Measurements from ENCODE around the gene FABP1. TPM values are rescaled to one million over a fixed set of nuclear protein-coding genes. Genes with fewer than 3 reads are reported as not detected.

The FABP1 gene
- total RNA-seq, 1 donor from 2014 or later: 28.2 TPM

GRCh38 chr2:88137833-88138232 lies 10.0 kb upstream of the FABP1 start:
- Mint-ChIP-seq H3K9me3 (no peaks in the 10 kb centered on the region), H3K27ac (no peak overlapping the region), H3K4me3 (no peak overlapping the region), H3K36me3 (no peaks in the 10 kb centered on the region), H3K4me1 (ENCODE audit: unreplicated experiment) (no peaks in the 10 kb centered on the region), H3K27me3 (peaks cover 16% of the 10 kb centered on the region)
- TF ChIP-seq, protein P1, sequence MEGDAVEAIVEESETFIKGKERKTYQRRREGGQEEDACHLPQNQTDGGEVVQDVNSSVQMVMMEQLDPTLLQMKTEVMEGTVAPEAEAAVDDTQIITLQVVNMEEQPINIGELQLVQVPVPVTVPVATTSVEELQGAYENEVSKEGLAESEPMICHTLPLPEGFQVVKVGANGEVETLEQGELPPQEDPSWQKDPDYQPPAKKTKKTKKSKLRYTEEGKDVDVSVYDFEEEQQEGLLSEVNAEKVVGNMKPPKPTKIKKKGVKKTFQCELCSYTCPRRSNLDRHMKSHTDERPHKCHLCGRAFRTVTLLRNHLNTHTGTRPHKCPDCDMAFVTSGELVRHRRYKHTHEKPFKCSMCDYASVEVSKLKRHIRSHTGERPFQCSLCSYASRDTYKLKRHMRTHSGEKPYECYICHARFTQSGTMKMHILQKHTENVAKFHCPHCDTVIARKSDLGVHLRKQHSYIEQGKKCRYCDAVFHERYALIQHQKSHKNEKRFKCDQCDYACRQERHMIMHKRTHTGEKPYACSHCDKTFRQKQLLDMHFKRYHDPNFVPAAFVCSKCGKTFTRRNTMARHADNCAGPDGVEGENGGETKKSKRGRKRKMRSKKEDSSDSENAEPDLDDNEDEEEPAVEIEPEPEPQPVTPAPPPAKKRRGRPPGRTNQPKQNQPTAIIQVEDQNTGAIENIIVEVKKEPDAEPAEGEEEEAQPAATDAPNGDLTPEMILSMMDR (conservative IDR thresholded peaks at IDR 0.05): no peak
- DNase-seq (ENCODE audit: extremely low spot score, unreplicated experiment): no peak

DNA sequence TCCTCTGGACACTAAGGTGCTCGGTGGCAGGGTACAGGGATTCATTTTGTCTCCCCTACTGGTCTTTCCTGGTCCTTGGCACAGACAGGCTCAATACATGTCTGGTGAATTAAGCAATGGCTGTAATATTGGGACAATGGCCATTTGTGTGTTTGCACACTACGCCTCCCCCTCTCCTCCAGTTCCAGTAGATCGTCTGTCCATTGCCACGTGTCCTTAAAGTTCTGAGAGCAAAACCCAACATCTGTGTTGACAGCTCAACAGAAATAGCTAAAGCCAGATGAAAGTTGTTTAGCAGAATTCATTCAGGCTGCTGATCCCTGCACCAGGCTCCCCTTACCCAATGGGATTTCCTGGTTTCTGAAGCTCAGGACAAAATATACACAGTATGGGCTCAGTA lies 9.0 kb upstream of the FABP1 start:
- TF ChIP-seq, protein P1 (conservative IDR thresholded peaks at IDR 0.05): no peak
- Mint-ChIP-seq H3K27me3 (peaks cover 16% of the 10 kb centered on the region), H3K4me3 (no peak overlapping the region), H3K36me3 (no peaks in the 10 kb centered on the region), H3K27ac (no peak overlapping the region), H3K9me3 (no peaks in the 10 kb centered on the region), H3K4me1 (ENCODE audit: unreplicated experiment) (no peaks in the 10 kb centered on the region)
- DNase-seq (ENCODE audit: extremely low spot score, unreplicated experiment): no peak

- Mint-ChIP-seq H3K36me3 (no peaks in the 10 kb centered on the region), H3K9me3 (no peaks in the 10 kb centered on the region), H3K27me3 (peaks cover 12% of the 10 kb centered on the region), H3K4me1 (ENCODE audit: unreplicated experiment) (no peaks in the 10 kb centered on the region), H3K4me3 (no peak overlapping the region), H3K27ac (no peak overlapping the region)
- TF ChIP-seq, protein P1 (conservative IDR thresholded peaks at IDR 0.05): no peak
- DNase-seq (ENCODE audit: extremely low spot score, unreplicated experiment): no peak
Measured at GRCh38 chr2:88133875-88134274, 6.0 kb upstream of the FABP1 start.

DNA sequence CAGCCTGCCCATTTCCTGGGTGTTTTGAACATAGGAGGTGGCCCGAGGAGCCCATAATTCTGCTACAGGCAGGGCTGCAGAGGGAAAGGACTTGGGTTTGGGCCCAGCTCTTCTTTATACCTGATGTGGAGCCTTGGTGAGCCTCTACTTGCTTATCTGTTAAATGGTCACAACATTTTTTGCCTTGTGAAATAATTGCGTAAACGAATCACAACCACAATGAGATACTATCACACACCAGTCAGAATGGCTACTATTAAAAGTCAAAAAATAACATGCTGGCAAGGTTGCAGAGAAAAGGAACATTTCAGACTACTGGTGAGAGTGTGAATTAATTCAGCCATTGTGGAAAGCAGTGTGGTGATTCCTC lies 4.1 kb upstream of the FABP1 start:
- Mint-ChIP-seq H3K9me3 (no peaks in the 10 kb centered on the region), H3K4me3 (no peak overlapping the region), H3K27ac (no peak overlapping the region), H3K27me3 (peaks cover 7% of the 10 kb centered on the region), H3K36me3 (no peaks in the 10 kb centered on the region), H3K4me1 (ENCODE audit: unreplicated experiment) (no peaks in the 10 kb centered on the region)
- TF ChIP-seq, protein P1 (conservative IDR thresholded peaks at IDR 0.05): no peak
- DNase-seq (ENCODE audit: extremely low spot score, unreplicated experiment): no peak

DNA sequence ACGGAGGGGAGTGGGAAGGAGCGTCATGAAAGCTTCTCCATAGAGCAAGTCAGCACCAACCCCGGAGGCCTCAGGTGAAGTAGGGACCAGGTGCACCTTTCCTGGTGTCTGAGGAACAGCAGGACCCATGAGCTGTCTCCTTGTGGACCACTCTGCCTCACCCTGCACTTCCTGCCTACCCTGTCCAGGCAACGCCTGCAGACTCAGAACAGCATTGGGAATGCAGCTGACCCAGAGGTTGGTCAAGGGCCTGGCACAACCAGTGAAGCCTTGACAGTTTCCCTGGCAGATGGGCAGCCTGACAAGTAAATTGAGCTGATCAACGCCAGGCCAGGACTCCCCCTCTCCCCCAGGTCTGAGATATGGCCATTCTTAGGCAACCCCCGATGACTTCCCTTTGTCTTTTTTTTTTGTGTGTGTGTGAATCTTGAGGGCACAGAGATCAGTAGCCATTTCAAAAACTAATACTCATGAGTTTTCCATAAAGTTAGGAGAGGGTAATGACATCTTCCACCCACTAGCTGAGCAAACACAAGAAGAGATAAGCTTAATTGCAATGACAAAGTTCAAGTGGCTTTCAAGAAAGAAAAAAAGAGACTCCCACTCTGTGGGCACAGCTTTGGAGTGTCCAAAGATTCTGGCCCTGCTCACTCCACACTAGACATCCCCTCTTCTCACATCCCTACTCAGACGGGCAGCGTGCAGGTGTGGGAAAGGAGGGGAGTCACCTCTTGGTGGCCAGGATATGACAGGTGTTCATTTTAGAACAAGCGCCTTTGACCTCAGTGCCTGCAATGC lies 3.5 kb upstream of the FABP1 start:
- Mint-ChIP-seq H3K4me3 (no peak overlapping the region), H3K4me1 (ENCODE audit: unreplicated experiment) (no peaks in the 10 kb centered on the region), H3K36me3 (no peaks in the 10 kb centered on the region), H3K27me3 (peaks cover 10% of the 10 kb centered on the region), H3K27ac (no peak overlapping the region), H3K9me3 (no peaks in the 10 kb centered on the region)
- TF ChIP-seq, protein P1 (conservative IDR thresholded peaks at IDR 0.05): no peak
- no peak for DNase-seq (ENCODE audit: extremely low spot score, unreplicated experiment)
